Thyroid gland (tissue), 4 donors: ENCODE data around the gene FAM83C.

ENCODE experiments used
- CTCF ChIP-seq, 6 experiments: fragments of 200-600 bp in 3 of 6; fragments of 450-650 bp in 3 of 6; sonication (generic) in 3 of 6; IDR thresholded peaks; one replicate each; pipeline ENCODE4 v1.5.1; 2016 to 2019; ENCODE audit warnings: antibody characterized with exemption in 6 of 6, mild to moderate bottlenecking in 2 of 6, inconsistent platforms in 1 of 6, moderate library complexity in 1 of 6
- POLR2A ChIP-seq, 2 donors: fragments of 450-650 bp; IDR thresholded peaks; one replicate each; pipeline ENCODE4 v1.6.1; 2017; ENCODE audit warnings: antibody characterized with exemption in 2 of 2, mild to moderate bottlenecking in 2 of 2, moderate library complexity in 1 of 2

GRCh38 chr20:35284992-35285805, 7.0 kb downstream of the FAM83C start:
- TF ChIP-seq CTCF (IDR thresholded peaks at IDR 0.05) (no peak), POLR2A (IDR thresholded peaks at IDR 0.05) (no peak)
